HUES6 (cell line): ENCODE data around the gene MAST2.
"Not testable (repeated sequence)": the region's sequence is repeated elsewhere in the genome, so short reads cannot be mapped to it uniquely, and the experiment has no call there.

Source experiments
- H3K27ac ChIP-seq: 2 replicates; pipeline ENCODE4 v1.7.0; 2013; ENCODE audit warnings: low read depth, mild to moderate bottlenecking, low read length, inconsistent platforms
- H3K27me3 ChIP-seq: 2 replicates; pipeline ENCODE4 v1.6.1; 2013; ENCODE audit warnings: low read length; ENCODE audit not compliant: control insufficient read depth, insufficient read depth
- H3K36me3 ChIP-seq: 2 replicates; pipeline ENCODE4 v1.6.1; 2013; ENCODE audit warnings: low read length; ENCODE audit not compliant: control insufficient read depth, insufficient read depth
- H3K4me1 ChIP-seq: 2 replicates; pipeline ENCODE4 v1.6.1; 2013; ENCODE audit warnings: low read length; ENCODE audit not compliant: control insufficient read depth, insufficient read depth
- H3K4me3 ChIP-seq: 2 replicates; pipeline ENCODE4 v1.5.1; 2013; ENCODE audit warnings: low read depth, low read length
- H3K9ac ChIP-seq: one replicate; pipeline ENCODE4 v1.6.1; 2013; ENCODE audit warnings: mild to moderate bottlenecking, low read length
- H3K9me3 ChIP-seq: 2 replicates; pipeline ENCODE4 v1.6.1; 2013; ENCODE audit warnings: low read depth, low read length; ENCODE audit not compliant: control insufficient read depth, insufficient read depth

Gene MAST2

DNA sequence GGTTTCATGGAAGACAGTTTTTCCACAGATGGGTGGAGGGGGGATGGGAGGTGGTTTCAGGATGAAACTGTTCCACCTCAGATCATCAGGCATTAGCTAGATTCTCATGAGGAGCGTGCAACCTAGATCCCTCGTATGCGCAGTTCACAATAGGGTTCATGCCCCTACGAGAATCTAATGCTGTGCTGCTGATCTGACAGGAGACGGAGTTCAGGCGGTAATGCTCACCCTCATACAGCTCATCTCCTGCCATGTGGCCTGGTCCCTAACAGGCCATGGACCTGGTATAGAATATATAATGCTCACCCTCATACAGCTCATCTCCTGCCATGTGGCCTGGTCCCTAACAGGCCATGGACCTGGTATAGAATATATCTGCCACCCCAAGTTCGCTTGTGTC is 33.4 kb downstream of the MAST2 start:
- H3K4me1 ChIP-seq, H3K9me3 ChIP-seq, H3K27ac ChIP-seq, H3K4me3 ChIP-seq, H3K27me3 ChIP-seq, H3K9ac ChIP-seq: not testable (repeated sequence)
- peaks cover 15% of the 10 kb centered on the region for H3K36me3 ChIP-seq

DNA sequence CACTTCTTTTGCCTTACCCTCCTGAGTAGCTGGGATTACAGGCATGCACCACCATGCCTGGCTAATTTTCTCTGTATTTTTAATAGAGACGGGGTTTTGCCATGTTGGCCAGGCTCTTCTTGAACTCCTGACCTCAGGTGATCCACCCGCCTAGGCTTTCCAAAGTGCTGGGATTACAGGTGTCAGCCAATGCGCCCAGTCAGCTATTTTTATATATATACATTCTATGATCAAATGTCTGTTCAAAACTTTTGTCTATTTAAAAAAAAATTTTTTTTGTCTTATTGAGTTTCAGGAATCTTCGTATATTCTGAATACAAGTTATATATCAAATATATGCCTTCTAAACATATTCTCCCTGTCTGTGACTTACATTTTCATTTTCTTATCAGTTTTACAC is 34.9 kb downstream of the MAST2 start:
- H3K9me3 ChIP-seq, H3K9ac ChIP-seq, H3K27ac ChIP-seq, H3K36me3 ChIP-seq, H3K27me3 ChIP-seq, H3K4me1 ChIP-seq, H3K4me3 ChIP-seq: not testable (repeated sequence)

DNA sequence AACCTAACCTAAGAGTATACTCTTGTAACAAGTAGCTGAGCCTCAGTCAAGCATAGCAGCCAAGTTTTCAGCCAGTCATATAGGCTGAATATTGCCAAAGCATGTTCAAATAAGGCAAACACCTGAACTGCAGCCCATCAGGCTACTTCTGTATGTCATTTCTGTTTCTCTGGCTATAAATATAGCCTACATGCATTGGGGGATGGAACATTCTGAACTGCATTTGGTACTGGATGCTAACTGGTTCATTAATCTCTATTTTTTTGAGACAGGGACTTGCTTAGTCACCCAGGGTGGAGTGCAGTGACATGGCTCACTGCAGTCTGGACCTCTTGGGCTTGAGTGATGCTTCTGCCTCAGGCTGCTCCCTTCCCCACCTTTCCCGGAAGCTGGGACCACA is 37.3 kb downstream of the MAST2 start:
- Histone ChIP-seq H3K36me3 (no peaks in the 10 kb centered on the region; the same call in 1 of the 2 replicates), H3K9me3 (no peaks in the 10 kb centered on the region), H3K4me3 (no peak overlapping the region), H3K9ac (no peak overlapping the region), H3K4me1 (no peaks in the 10 kb centered on the region), H3K27me3 (no peaks in the 10 kb centered on the region), H3K27ac (no peak overlapping the region)

DNA sequence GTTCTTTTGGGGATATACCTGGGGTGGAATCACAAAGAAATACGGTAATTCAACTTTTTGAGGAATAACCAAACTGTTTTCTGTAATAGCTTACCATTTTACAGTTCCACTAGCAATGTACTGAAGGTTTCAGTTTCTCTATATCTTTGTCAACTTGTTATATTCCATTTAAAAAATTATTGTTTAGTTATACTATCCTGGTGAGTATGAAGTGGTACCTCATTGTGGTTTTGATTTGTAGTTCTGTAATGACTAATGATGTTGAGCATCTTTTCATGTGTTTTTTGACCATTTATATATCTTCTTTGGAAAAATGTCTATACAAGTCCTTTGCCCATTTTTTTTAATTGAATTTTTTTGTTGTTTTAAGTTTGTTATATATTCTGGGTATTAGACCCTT is 39.4 kb downstream of the MAST2 start:
- Histone ChIP-seq H3K4me3 (no peak overlapping the region), H3K27ac (no peak overlapping the region), H3K9me3 (no peaks in the 10 kb centered on the region), H3K4me1 (no peaks in the 10 kb centered on the region), H3K27me3 (no peaks in the 10 kb centered on the region), H3K9ac (no peak overlapping the region), H3K36me3 (no peaks in the 10 kb centered on the region)

- no peak overlapping the region for H3K27ac ChIP-seq
- H3K9me3 ChIP-seq: no peaks in the 10 kb centered on the region
- no peak overlapping the region for H3K9ac ChIP-seq
- H3K27me3 ChIP-seq: no peaks in the 10 kb centered on the region
- H3K4me3 ChIP-seq: no peak overlapping the region
- H3K4me1 ChIP-seq: peaks cover 5% of the 10 kb centered on the region; the same call in 1 of the 2 replicates
- no peaks in the 10 kb centered on the region for H3K36me3 ChIP-seq
These were observed 40.1 kb downstream of the MAST2 start for GRCh38 chr1:45843474-45843905.

- H3K27ac ChIP-seq, H3K9me3 ChIP-seq, H3K27me3 ChIP-seq, H3K36me3 ChIP-seq, H3K4me1 ChIP-seq, H3K4me3 ChIP-seq, H3K9ac ChIP-seq: not testable (repeated sequence)
These were observed 40.6 kb downstream of the MAST2 start for GRCh38 chr1:45844000-45844399.

- no peak overlapping the region for H3K9ac ChIP-seq
- H3K9me3 ChIP-seq: peaks cover 4% of the 10 kb centered on the region; the same call in 1 of the 2 replicates
- H3K4me1 ChIP-seq: peaks cover 10% of the 10 kb centered on the region; the same call in 1 of the 2 replicates
- H3K4me3 ChIP-seq: no peak overlapping the region
- H3K27ac ChIP-seq: no peak overlapping the region
- H3K36me3 ChIP-seq: peaks cover 4% of the 10 kb centered on the region; the same call in 1 of the 2 replicates
- H3K27me3 ChIP-seq: no peaks in the 10 kb centered on the region
These were observed 43.5 kb downstream of the MAST2 start for GRCh38 chr1:45846931-45847330.

DNA sequence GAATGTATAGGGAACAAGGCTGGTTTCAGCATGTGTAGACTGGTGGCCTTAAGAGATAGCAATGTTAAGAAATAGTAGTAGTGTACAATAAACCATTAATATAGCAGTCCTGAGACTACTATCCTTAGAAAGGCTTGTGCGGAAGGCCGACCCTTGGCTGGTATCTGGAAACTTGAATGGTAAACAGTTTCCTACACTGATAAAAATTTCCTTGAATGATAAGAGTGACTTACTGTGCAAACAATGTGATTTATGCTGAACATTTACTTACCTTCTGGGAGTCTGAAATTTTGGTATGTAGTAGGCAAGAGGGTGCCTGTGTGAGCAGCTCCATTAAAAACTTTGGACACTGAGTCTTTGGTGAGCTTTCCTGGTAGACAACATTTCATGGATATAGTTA is 44.7 kb downstream of the MAST2 start:
- Histone ChIP-seq H3K4me1 (peaks cover 10% of the 10 kb centered on the region; the same call in 1 of the 2 replicates), H3K9me3 (peaks cover 4% of the 10 kb centered on the region; the same call in 1 of the 2 replicates), H3K4me3 (no peak overlapping the region), H3K27ac (no peak overlapping the region), H3K27me3 (no peaks in the 10 kb centered on the region), H3K9ac (no peak overlapping the region), H3K36me3 (peaks cover 4% of the 10 kb centered on the region; the same call in 1 of the 2 replicates)

DNA sequence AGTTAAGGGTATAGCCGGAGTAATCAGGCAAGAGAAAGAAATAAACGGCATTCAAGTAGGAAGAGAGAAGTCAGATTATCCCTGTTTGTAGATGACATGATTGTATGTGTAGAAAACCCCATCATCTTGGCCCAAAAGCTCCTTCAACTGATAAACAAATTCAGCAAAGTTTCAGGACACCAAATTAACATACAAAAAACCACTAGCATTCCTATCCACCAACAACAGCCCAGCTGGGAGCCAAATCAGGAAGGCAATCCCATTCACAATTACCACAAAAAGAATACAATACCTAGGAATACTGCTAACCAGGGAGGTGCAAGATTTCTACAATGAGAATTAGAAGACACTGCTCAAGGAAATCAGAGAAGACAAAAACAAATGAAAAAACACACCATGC is 45.3 kb downstream of the MAST2 start:
- Histone ChIP-seq H3K9ac (no peak overlapping the region), H3K36me3 (peaks cover 4% of the 10 kb centered on the region; the same call in 1 of the 2 replicates), H3K4me1 (peaks cover 10% of the 10 kb centered on the region; the same call in 1 of the 2 replicates), H3K27me3 (no peaks in the 10 kb centered on the region), H3K27ac (no peak overlapping the region), H3K9me3 (peaks cover 4% of the 10 kb centered on the region; the same call in 1 of the 2 replicates), H3K4me3 (no peak overlapping the region)

- Histone ChIP-seq H3K27me3 (no peaks in the 10 kb centered on the region), H3K4me3 (no peak overlapping the region), H3K9me3 (peaks cover 4% of the 10 kb centered on the region; the same call in 1 of the 2 replicates), H3K27ac (no peak overlapping the region), H3K36me3 (peaks cover 4% of the 10 kb centered on the region; the same call in 1 of the 2 replicates), H3K9ac (no peak overlapping the region), H3K4me1 (peaks cover 10% of the 10 kb centered on the region; the same call in 1 of the 2 replicates)
These were observed 46.6 kb downstream of the MAST2 start for GRCh38 chr1:45850017-45850416.

GRCh38 chr1:45854724-45855123 is 51.3 kb downstream of the MAST2 start:
- no peaks in the 10 kb centered on the region for H3K27me3 ChIP-seq
- H3K36me3 ChIP-seq: no peaks in the 10 kb centered on the region
- H3K27ac ChIP-seq: no peak overlapping the region
- H3K4me1 ChIP-seq: no peaks in the 10 kb centered on the region
- peaks cover 3% of the 10 kb centered on the region; the same call in 1 of the 2 replicates for H3K9me3 ChIP-seq
- H3K4me3 ChIP-seq: no peak overlapping the region
- no peak overlapping the region for H3K9ac ChIP-seq
